Measurements from ENCODE around the gene DYNLRB2.

DYNLRB2 gene

DNA sequence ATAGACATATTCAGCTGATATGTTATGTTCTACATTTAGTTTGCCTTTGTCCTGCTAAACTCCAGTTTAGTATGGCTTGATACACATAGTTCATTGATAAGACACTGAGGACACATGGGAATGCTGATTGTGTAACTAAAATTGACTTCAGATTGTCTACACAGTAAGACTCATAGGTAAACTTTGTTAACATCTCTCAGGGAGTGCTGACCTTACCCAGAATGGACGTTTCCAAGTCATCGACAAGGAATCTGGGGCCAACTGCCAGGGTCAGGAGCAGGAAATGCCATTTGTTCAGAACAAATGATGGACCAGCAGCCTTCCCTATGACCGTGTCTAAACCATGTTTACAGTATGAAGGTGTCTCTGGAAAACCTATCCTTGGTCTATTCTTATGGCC is 58.7 kb downstream of the DYNLRB2 start:
- no peak for DNase-seq (ENCODE audit: low read depth in 2 of 2)
